Stimulated activated CD4-positive, alpha-beta T cell treated with anti-CD3 and anti-CD28 coated beads, Interleukin-4, amount 100 ng/mL, for 4 hours (primary cell): ENCODE results near the gene PLA2G3.

Source experiments
- DNase-seq, 2 experiments: peaks; one replicate each; pipeline ENCODE4 v3.0.0-alpha.2; 2020

PLA2G3 gene

DNA sequence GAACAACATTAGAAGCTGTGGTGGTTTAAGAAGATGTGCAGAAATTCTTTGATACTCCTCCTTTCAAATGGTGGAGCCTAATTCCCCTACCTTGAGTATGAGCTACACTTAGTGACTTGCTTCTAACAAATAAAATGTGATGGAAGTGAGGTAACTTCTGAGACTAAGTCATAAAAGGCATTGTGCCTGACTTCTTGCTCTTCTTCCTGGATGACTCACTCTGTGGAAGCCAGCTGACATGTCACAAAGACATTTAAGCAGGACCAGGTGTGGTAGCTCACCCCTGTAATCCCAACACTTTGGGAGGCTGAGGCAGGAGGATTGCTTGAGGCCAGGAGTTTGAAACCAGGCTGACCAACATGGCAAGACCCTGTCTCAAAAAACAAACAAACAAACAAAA is 3.9 kb upstream of the PLA2G3 start:
- no peak for DNase-seq

- DNase-seq = no peak
Observed at GRCh38 chr22:31143537-31143936, 3.2 kb upstream of the PLA2G3 start.

- no peak for DNase-seq
Observed at GRCh38 chr22:31143038-31143437, 2.7 kb upstream of the PLA2G3 start.

DNA sequence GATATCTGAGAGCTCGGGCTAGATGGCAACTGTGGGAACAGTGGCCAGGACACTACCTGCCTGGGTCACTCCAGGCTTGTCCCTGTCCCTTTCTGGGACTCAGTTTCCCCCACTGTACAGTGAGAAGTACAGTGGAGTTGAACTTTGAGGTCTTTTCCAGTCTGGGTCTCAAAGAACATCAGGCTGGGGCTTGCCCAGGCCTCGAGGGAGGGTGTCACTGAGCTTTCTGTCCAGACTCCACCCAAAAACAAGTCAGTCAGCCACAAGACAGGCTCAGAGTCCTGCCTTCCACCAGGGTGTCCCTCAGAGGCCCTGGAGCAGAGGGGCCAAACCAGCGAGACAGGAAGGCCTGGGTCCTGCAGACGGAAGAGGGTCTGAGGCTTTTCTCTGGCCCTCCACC is 2.0 kb upstream of the PLA2G3 start:
- no peak for DNase-seq

DNA sequence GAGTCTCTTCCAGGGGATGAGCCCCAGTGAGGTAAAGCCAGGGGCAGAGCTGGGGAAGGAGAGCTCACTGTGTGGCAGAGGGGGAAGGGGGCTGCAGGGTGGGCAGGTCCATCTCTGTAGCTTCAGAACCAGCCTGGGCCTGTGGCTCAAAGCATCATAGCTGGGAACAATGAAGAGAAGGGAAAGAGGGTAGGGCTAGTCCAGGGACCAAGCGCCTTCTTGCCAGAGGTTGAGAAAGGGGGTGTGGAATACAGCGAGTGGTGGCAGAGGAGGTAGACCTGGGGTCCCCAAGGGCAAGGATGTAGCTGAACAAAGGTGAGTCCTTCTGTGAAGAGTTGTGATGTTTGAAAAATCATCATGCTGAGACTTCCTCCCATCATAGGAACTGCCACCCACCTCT is 1.2 kb upstream of the PLA2G3 start:
- no peak for DNase-seq

DNA sequence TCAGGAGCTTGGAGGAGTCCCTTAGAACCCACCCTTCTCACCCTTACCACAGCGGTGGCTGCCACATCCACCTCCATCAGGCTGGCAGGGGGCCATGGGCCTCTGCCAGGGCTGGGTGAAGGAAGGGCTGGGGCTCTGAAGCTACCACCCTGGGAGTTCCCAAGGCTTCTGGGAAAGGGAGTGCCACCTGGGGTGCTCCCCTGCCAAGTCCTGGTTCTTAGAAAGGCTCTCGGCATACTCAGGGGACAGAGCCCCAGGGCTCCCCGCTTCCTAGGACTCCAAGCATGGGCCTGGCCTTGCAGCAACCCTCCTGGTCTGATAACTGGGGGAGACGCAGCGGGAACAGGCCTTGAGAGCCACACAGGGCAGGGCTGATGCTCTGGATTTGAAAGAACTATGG is 438 bp upstream of the PLA2G3 start:
- no peak for DNase-seq

GRCh38 chr22:31139066-31139465 is 1.2 kb downstream of the PLA2G3 start:
- DNase-seq = no peak

GRCh38 chr22:31138126-31138525 is 2.2 kb downstream of the PLA2G3 start:
- no peak for DNase-seq

DNA sequence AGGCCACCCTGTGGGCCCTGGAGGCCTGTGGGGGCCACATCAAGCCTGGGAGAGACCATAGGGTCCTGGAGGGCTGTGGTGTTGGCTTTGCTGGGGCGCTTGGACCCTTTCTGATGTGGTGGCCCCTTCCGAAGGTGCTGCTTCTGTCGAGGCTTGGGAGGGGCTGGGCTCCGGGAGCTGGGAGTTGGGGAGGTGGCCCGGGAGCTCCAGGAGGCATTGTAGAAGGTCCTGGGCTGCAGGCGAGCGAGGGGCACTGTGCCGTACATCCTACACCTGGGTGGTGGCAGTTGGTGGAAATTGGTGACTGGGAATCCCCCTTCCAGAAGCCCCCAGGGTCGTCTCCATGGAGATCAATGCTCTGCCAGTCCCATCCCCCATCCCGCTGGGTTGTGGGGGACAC is 2.6 kb downstream of the PLA2G3 start:
- DNase-seq = no peak

GRCh38 chr22:31136711-31137110 is 3.6 kb downstream of the PLA2G3 start:
- no peak for DNase-seq

GRCh38 chr22:31136155-31136554 is 4.2 kb downstream of the PLA2G3 start:
- DNase-seq = no peak

DNA sequence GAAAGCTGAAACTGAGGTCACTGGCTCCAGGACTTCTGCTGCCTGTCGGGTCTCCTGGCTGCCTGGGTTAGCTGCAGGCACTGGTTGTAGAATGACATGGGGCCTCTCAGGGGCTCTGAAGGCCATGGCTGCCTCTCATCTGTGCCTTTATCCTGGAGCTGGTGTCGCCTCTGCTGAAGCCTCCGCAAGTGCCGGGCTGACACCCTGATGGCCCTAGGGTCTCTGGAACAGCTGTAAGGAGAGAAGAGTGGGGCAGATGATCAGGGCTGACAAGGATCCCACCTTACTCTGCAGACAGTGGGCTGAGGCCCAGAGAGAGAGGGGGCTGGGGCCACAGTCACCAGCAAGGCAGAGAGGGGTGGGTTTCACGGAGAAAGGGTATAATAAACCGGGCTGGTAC is 4.6 kb downstream of the PLA2G3 start:
- no peak for DNase-seq

DNA sequence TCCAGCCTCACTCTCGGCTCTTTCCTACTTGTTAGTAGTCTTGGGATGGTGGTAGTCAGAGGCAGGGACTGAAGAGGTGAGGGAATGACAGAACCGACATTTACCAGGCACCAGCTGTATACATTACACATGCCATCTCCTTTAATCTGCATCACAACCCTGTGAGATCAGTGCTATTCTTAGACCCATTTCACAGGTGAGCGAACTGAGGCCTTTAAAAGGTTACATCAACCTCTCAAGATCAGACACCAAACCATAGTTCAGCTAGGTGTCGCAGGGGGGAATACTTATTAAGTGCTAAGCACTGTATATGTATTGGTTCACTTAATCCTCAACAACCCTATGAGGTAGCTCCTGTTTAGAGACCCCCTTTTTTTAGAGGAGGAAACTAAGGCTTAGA is 5.6 kb downstream of the PLA2G3 start:
- DNase-seq = no peak

DNA sequence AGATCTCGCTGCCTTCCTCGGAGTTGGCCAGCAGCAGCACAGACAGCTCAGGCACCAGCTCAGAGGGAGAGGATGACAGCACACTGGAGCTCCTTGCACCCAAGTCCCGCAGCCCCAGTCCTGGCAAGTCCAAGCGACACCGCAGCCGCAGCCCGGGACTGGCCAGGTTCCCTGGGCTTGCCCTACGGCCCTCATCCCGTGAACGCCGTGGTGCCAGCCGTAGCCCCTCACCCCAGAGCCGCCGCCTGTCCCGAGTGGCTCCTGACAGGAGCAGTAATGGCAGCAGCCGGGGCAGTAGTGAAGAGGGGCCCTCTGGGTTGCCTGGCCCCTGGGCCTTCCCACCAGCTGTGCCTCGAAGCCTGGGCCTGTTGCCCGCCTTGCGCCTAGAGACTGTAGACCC is 6.4 kb downstream of the PLA2G3 start:
- no peak for DNase-seq

DNA sequence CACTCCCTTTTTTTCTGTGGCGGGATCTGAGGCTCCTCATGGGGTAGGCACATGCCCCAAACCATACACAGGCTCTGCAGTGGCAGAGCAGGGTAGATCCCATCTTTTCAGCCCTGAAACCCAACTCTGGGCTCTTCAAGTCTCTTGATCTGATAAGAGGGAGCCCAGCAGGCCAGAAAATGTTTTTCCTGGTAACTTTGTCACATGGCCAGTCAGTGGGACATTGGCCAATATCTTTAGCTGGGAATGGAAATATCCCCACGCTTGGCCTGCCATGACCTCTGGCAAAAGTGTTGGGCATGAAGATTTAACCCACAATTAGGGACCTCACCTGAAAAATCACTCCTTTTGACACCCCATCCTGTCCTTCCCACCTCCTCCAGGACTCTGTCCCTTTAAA is 9.4 kb downstream of the PLA2G3 start:
- DNase-seq = no peak

DNA sequence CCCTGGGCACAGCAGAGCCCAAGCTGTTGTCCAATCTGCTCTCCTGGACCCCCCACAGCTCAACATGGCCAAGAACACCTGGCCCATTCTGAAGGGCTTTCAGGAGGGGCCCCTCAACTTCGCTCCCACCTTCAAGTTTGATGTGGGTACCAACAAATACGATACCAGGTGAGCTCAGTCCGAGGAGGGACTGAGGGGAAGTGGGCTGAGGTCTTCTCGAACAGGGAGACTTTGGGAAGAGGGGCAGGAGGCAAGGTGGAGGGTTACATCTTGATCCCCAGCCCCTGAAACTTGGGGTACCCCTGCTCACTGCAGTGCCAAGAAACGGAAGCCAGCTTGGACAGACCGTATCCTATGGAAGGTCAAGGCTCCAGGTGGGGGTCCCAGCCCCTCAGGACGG is 12.2 kb downstream of the PLA2G3 start:
- no peak for DNase-seq

- no peak for DNase-seq
Observed at GRCh38 chr22:31127181-31127772, 13.0 kb downstream of the PLA2G3 start.

DNA sequence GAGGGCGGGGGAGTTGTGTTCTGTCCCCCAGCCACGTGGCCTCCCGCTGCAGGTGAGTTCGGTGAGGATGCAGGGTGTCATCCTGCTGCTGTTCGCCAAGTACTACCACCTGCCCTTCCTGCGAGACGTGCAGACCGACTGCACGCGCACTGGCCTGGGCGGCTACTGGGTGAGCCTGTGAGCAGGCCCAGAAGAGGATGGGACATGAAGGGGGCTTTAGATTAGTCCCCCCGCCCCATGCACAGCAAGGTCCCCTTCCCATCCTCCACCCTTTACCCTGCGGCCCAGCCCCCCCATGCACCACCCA is 13.5 kb downstream of the PLA2G3 start:
- DNase-seq = no peak

DNA sequence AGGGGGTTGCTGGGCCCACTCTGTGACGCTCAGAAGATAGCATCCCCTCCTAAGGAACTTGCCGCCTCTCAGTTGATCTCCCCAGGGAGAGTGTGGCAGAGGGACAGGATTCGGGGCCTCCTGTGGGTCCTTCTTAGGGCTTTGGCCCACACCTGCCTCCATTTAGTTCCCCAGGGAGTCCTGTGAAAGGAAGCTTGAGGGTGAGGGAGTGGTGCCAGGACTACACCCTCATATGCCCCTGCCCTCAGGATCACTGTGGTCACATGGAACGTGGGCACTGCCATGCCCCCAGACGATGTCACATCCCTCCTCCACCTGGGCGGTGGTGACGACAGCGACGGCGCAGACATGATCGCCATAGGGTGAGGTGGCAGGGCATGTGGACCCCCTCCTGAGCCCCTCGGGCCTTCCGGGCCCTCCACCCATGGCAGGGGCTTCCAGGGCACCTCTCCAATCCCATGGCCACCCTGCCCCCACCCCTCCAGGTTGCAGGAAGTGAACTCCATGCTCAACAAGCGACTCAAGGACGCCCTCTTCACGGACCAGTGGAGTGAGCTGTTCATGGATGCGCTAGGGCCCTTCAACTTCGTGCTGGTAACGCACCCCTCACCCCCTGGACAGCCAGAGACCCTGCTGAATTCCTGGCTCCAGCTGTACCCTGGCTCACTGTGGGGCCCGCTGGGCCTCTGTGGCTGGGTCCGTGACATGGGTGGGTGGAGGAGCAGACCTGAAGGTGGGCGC is 14.0 kb downstream of the PLA2G3 start:
- DNase-seq = no peak

GRCh38 chr22:31125521-31126117 is 14.7 kb downstream of the PLA2G3 start:
- DNase-seq = no peak

- no peak for DNase-seq
Observed at GRCh38 chr22:31124811-31125465, 15.4 kb downstream of the PLA2G3 start.

DNA sequence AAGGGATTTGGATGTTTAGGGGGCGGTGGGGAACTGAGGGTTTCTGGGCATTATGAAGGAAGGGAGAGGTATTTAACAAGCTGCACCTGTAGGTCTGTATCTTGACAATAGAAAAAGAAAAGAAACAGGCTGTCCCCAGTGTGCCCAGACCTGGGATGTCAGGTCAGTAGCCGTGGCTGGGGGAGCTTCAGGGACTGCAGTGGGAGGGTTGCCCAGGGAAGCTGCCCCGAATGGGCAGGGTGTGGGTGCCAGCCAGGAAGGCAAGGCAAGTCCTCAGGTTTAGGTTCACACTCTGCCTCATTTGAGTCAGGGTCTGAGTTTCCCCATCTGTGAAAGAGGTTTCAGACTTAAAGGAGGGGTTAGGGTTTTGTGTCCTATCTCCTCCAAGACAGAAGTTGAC is 16.0 kb downstream of the PLA2G3 start:
- DNase-seq = no peak

- DNase-seq = no peak
Observed at GRCh38 chr22:31123292-31123602, 17.1 kb downstream of the PLA2G3 start.

- no peak for DNase-seq
Observed at GRCh38 chr22:31122532-31123291, 17.6 kb downstream of the PLA2G3 start, which contains the start of gene INPP5J. TSS of gene INPP5J (plus strand) at chr22:31122966. CDS start at chr22:31123015, 49 bp downstream.
